Endothelial cell of umbilical vein (primary cell): Measurements from ENCODE around the gene MESD. TPM values are rescaled to one million over a fixed set of nuclear protein-coding genes. Genes with fewer than 3 reads are reported as not detected.

ENCODE experiments used
- BruUV-seq: library from RNA; stranded (reverse); fragments of 400-500 nt; replicated peaks from 2 replicates; lab custom pipeline; 2021; lab: Mats Ljungman, UMichigan
- CTCF ChIA-PET: fragments of 300-600, 350-600 bp; sonication (Branson Sonifier 250); formaldehyde crosslinking; loops from one replicate; lab custom pipeline; 2021; ENCODE audit warnings: antibody characterized with exemption, inconsistent platforms; lab: Charles Lee
- POLR2A ChIA-PET: fragments of 300-600, 350-600 bp; sonication (Branson Sonifier 250); formaldehyde crosslinking; loops from one replicate; lab custom pipeline; 2021; ENCODE audit warnings: antibody characterized with exemption, inconsistent platforms; lab: Charles Lee
- DNase-seq: peaks from one replicate; pipeline ENCODE4 v3.0.0-alpha.2; 2011; ENCODE audit warnings: low read depth, low spot score
- FAIRE-seq: peaks from 2 replicates; lab custom pipeline; 2011; peaks lifted over from hg19 to GRCh38; lab: Jason Lieb, UNC
- H2AFZ ChIP-seq: 2 replicates; pipeline ENCODE4 v1.6.0; 2012; ENCODE audit warnings: low read depth, low read length, control low read depth, inconsistent platforms
- H3K27ac ChIP-seq: 2 replicates; pipeline ENCODE4 v1.5.1; 2011; ENCODE audit warnings: low read depth, mild to moderate bottlenecking, control low read depth, low read length, moderate library complexity; ENCODE audit not compliant: insufficient read depth
- H3K27me3 ChIP-seq, 2 experiments: 2 replicates each; pipeline versions ENCODE4 v1.6.0 to v1.6.1; 2011; ENCODE audit warnings: low read length in 2 of 2, mixed read lengths in 1 of 2; ENCODE audit not compliant: control insufficient read depth in 2 of 2, insufficient read depth in 2 of 2
- H3K36me3 ChIP-seq, 2 experiments: 2 replicates in 1 of 2; 3 replicates in 1 of 2; pipeline ENCODE4 v1.5.1; 2011; ENCODE audit warnings: low read length in 2 of 2, mild to moderate bottlenecking in 1 of 2, moderate library complexity in 1 of 2; ENCODE audit not compliant: control insufficient read depth in 2 of 2, insufficient read depth in 2 of 2; ENCODE audit errors: extremely low read depth in 1 of 2
- H3K4me1 ChIP-seq: 3 replicates; pipeline ENCODE4 v1.5.1; 2011; ENCODE audit warnings: mild to moderate bottlenecking, low read length; ENCODE audit not compliant: control insufficient read depth, insufficient read depth; ENCODE audit errors: extremely low read depth
- H3K4me2 ChIP-seq: 2 replicates; pipeline ENCODE4 v1.6.1; 2011; ENCODE audit warnings: low read length, control low read depth, mixed read lengths; ENCODE audit not compliant: insufficient read depth
- H3K4me3 ChIP-seq, 3 experiments: fragments of 200-600 bp in 1 of 3; sonication (generic), shearing (Covaris generic) in 1 of 3; replicated peaks in 1 of 3; 2 replicates each; pipeline ENCODE4 v1.5.1; 2011 to 2016; ENCODE audit warnings: control low read depth in 3 of 3, low read length in 3 of 3, mild to moderate bottlenecking in 2 of 3, inconsistent platforms in 1 of 3, low read depth in 1 of 3, moderate library complexity in 1 of 3; ENCODE audit not compliant: insufficient read depth in 1 of 3
- H3K79me2 ChIP-seq: 2 replicates; pipeline ENCODE4 v1.6.0; 2012; ENCODE audit warnings: low read length, inconsistent platforms; ENCODE audit not compliant: control insufficient read depth, insufficient read depth
- H3K9ac ChIP-seq: replicated peaks from 2 replicates; pipeline ENCODE3; 2011; ENCODE audit warnings: low read length, control low read depth; ENCODE audit not compliant: insufficient read depth; ENCODE audit errors: extremely low read depth
- H3K9me1 ChIP-seq: replicated peaks from 3 replicates; pipeline ENCODE4 v1.6.0; 2011; ENCODE audit warnings: mild to moderate bottlenecking, low read length; ENCODE audit not compliant: control insufficient read depth, insufficient read depth; ENCODE audit errors: extremely low read depth
- H3K9me3 ChIP-seq: replicated peaks from 2 replicates; pipeline ENCODE4 v1.5.1; 2012; ENCODE audit warnings: low read length, inconsistent platforms; ENCODE audit not compliant: control insufficient read depth, insufficient read depth
- H4K20me1 ChIP-seq: replicated peaks from 2 replicates; pipeline ENCODE3; 2011; ENCODE audit warnings: mild to moderate bottlenecking, low read length; ENCODE audit not compliant: control insufficient read depth, insufficient read depth; ENCODE audit errors: extremely low read depth
- CTCF ChIP-seq, 2 donors: IDR thresholded peaks; 1 replicate in 1 of 2; 2 replicates in 1 of 2; pipeline ENCODE4 v1.5.1; 2011; ENCODE audit warnings: low read length in 2 of 2, mild to moderate bottlenecking in 2 of 2, moderate library complexity in 2 of 2, control low read depth in 1 of 2, inconsistent platforms in 1 of 2, low read depth in 1 of 2; ENCODE audit not compliant: insufficient read depth in 1 of 2; ENCODE audit errors: extremely low read depth in 1 of 2
- EZH2 ChIP-seq: IDR thresholded peaks from 2 replicates; pipeline ENCODE4 v1.6.1; 2012; ENCODE audit warnings: borderline replicate concordance, low read depth, mild to moderate bottlenecking, moderate library complexity, low read length, inconsistent platforms; ENCODE audit not compliant: severe bottlenecking
- FOS ChIP-seq: IDR thresholded peaks from 2 replicates; pipeline ENCODE4 v1.6.1; 2011; ENCODE audit warnings: mild to moderate bottlenecking, low read length, moderate library complexity, borderline replicate concordance; ENCODE audit not compliant: insufficient read depth
- MAX ChIP-seq: IDR thresholded peaks from 2 replicates; pipeline ENCODE4 v1.6.1; 2011; ENCODE audit not compliant: insufficient read depth, insufficient read length
- MYC ChIP-seq: IDR thresholded peaks from one replicate; pipeline ENCODE4 v1.6.1; 2011; ENCODE audit warnings: mild to moderate bottlenecking, low read depth, low read length
- POLR2AphosphoS5 ChIP-seq: IDR thresholded peaks from 2 replicates; pipeline ENCODE4 v1.6.1; 2012; ENCODE audit warnings: low read depth, mild to moderate bottlenecking, control low read depth, low read length, moderate library complexity; ENCODE audit not compliant: insufficient read depth
- dilution Hi-C: fragments of 300-500 bp; cut with MboI; formaldehyde crosslinking; loops from one replicate; pipeline ENCODE4 v1.15.0; 2019; ENCODE audit warnings: low sequenced_read_pairs; ENCODE audit not compliant: extremely low pct_ligation_motif_present
- intact Hi-C: fragments of 100-400 bp; cut with micrococcal nuclease; formaldehyde crosslinking; loops from one replicate; pipeline ENCODE4 v1.10.0; 2022
- polyA plus RNA-seq, 4 experiments: library from polyadenylated mRNA; depleted of rRNA in 3 of 4; stranded (reverse) in 3 of 4; unstranded in 1 of 4; fragments of >200 nt; gene quantifications; 2 replicates each; pipeline versions ENCODE4 v1.2.1 to v1.2.3, GENCODE V29; 2011 to 2012; ENCODE audit warnings: missing spikeins in 1 of 4
- total RNA-seq: library from RNA; stranded (reverse); gene quantifications from 2 replicates; pipeline ENCODE4 v1.2.3, GENCODE V29; 2021

The MESD gene
- total and polyA plus RNA-seq, 2 donors (not counting 3 experiments of a cell fraction or from before 2014, with no cell fraction given): 12.8 to 30.5 TPM

- no TSS peak for BruUV-seq
- ChIA-PET CTCF (interaction anchor here (0.8 to 1.4 kb wide), 2 partner anchors 29 to 373 kb away, joined by 3 read pairs; no protein-coding TSS in a partner anchor), POLR2A (no interaction called here)
- dilution Hi-C loops (no loop called here), intact Hi-C loops (no loop called here)
- no peak for TF ChIP-seq POLR2AphosphoS5
- TF ChIP-seq MYC: no peak
- TF ChIP-seq FOS: no peak
- no peak for TF ChIP-seq EZH2
- no peak for TF ChIP-seq MAX
- no peak for TF ChIP-seq CTCF (IDR thresholded peaks at IDR 0.05; ENCODE audit: extremely low read depth in 1 of 2, insufficient read depth in 1 of 2, low read depth in 1 of 2, low read length in 2 of 2)
- Histone ChIP-seq H3K9me3 (no peaks in the 10 kb centered on the region), H3K9me1 (no peaks in the 10 kb centered on the region), H4K20me1 (no peaks in the 10 kb centered on the region), H2AFZ (no peak overlapping the region), H3K27me3 (no peaks in the 10 kb centered on the region), H3K27ac (no peak overlapping the region), H3K79me2 (no peaks in the 10 kb centered on the region), H3K4me1 (no peaks in the 10 kb centered on the region), H3K36me3 (peaks cover 1 to 3% of the 10 kb centered on the region in 2 experiments), H3K9ac (no peak overlapping the region), H3K4me2 (no peak overlapping the region), H3K4me3 (no peak overlapping the region)
- DNase-seq (no peak), FAIRE-seq (no peak)
These were observed 48.8 kb downstream of the MESD start for GRCh38 chr15:80940851-80941250.
